Spleen (tissue), 11 donors: ENCODE data around the gene LYZL1. TPM values are rescaled to one million over a fixed set of nuclear protein-coding genes. Genes with fewer than 3 reads are reported as not detected.
"Not testable (repeated sequence)": the region's sequence is repeated elsewhere in the genome, so short reads cannot be mapped to it uniquely, and the experiment has no call there.

Experiments
- DNase-seq: peaks from one replicate; pipeline ENCODE4 v3.0.0-alpha.2; 2020
- H3K27ac ChIP-seq, 8 donors: fragments of 200-600 bp; sonication (generic) in 7 of 8; 1 replicate in 4 of 8; 2 replicates in 4 of 8; pipeline versions ENCODE4 v1.5.0 to v1.8.0; 2016 to 2021; ENCODE audit warnings: inconsistent platforms in 4 of 8, mild to moderate bottlenecking in 4 of 8, moderate library complexity in 1 of 8
- H3K27me3 ChIP-seq, 7 donors: fragments of 200-600 bp; sonication (generic) in 6 of 7; replicated peaks in 1 of 7; 1 replicate in 4 of 7; 2 replicates in 3 of 7; pipeline versions ENCODE4 v1.5.0 to v1.8.0; 2016 to 2021; ENCODE audit warnings: inconsistent platforms in 3 of 7, mild to moderate bottlenecking in 1 of 7
- H3K36me3 ChIP-seq, 6 donors: fragments of 200-600 bp; sonication (generic) in 5 of 6; 1 replicate in 4 of 6; 2 replicates in 2 of 6; pipeline versions ENCODE4 v1.5.0 to v1.8.0; 2016 to 2021; ENCODE audit warnings: inconsistent platforms in 2 of 6
- H3K4me1 ChIP-seq, 6 donors: fragments of 200-600 bp; sonication (generic) in 5 of 6; 1 replicate in 3 of 6; 2 replicates in 3 of 6; pipeline versions ENCODE4 v1.5.0 to v1.8.0; 2016 to 2021; ENCODE audit warnings: inconsistent platforms in 3 of 6
- H3K4me3 ChIP-seq, 8 donors: fragments of 200-600 bp; sonication (generic) in 7 of 8; 1 replicate in 4 of 8; 2 replicates in 4 of 8; pipeline versions ENCODE4 v1.5.0 to v1.8.0; 2016 to 2021; ENCODE audit warnings: inconsistent platforms in 4 of 8, mild to moderate bottlenecking in 4 of 8, moderate library complexity in 2 of 8
- H3K9me3 ChIP-seq, 8 donors: fragments of 200-600 bp; sonication (generic) in 7 of 8; 1 replicate in 4 of 8; 2 replicates in 4 of 8; pipeline versions ENCODE4 v1.5.0 to v1.8.0; 2016 to 2021; ENCODE audit warnings: inconsistent platforms in 4 of 8
- CTCF ChIP-seq, 11 experiments: fragments of 200-600 bp in 7 of 11; fragments of 450-650 bp in 4 of 11; sonication (generic) in 4 of 11; IDR thresholded peaks in 8 of 11; conservative IDR thresholded peaks in 3 of 11; 1 replicate in 7 of 11; 2 replicates in 4 of 11; pipeline versions ENCODE4 v1.4.0 to v1.8.0; 2016 to 2021; ENCODE audit warnings: antibody characterized with exemption in 11 of 11, inconsistent platforms in 4 of 11, mild to moderate bottlenecking in 1 of 11
- POLR2A ChIP-seq, 3 donors: fragments of 450-650 bp; IDR thresholded peaks; one replicate each; pipeline ENCODE4 v1.5.1; 2017; ENCODE audit warnings: antibody characterized with exemption in 3 of 3, mild to moderate bottlenecking in 1 of 3
- POLR2AphosphoS5 ChIP-seq, 3 donors: sonication (generic); formaldehyde crosslinking; IDR thresholded peaks; one replicate each; pipeline ENCODE4 v1.5.1; 2017; ENCODE audit warnings: antibody characterized with exemption in 3 of 3
- WGBS, 5 donors: extraction: QIAGEN DNeasy Blood & Tissue Kit in 3 of 5; methylation state at CpG; one replicate each; pipeline versions ENCODE4 v1.1.5 to v1.1.7; 2013 to 2018; 5-methylcytosine and 5-hydroxymethylcytosine counted together
- intact Hi-C: fragments of 100-400 bp; cut with DNase I; formaldehyde crosslinking; loops from one replicate; pipeline ENCODE4 v1.15.0; 2023; ENCODE audit warnings: low total_unique reads
- polyA plus RNA-seq, 3 donors: library from polyadenylated mRNA; stranded (reverse); fragments of 200-250 nt; gene quantifications; one replicate each; pipeline ENCODE4 v1.2.1, GENCODE V29; 2013
- total RNA-seq, 7 donors: library from RNA; depleted of rRNA in 3 of 7; stranded (reverse); fragments of >200 nt in 3 of 7; fragmentation: NEBNext Ultra II Directional in 4 of 7; extraction: Animal tissue kit (Norgen Biotek cat#: 25700) in 4 of 7; gene quantifications; one replicate each; pipeline versions ENCODE4 v1.1.0 to v1.2.1, GENCODE V29; 2016 to 2021
- donor health status: healthy with polysubstance abuse.
- donor health status: DM: no; HTN: no; CAD: no; lungs with moderate emphysema.
- donor health status: DM: no; HTN: no; CAD: no.
- donor health status: Bipolar disorder and iron deficiency.
- donor health status: healthy.
- donor health status: DM: no; HTN: no; CAD: no.
- donor health status: DM: yes; HTN: yes; CAD: no.

Gene LYZL1
- total and polyA plus RNA-seq, 10 donors, result not detected

GRCh38 chr10:29319205-29319781 is 30.4 kb downstream of the LYZL1 start:
- DNase-seq, result no peak
- Histone ChIP-seq H3K27ac (peak overlapping the region in 3 of 8 donors; percentile 14 to 30 (median 27)), H3K36me3 (no peaks in the 10 kb centered on the region), H3K27me3 (peaks cover 0 to 34% (median 0%) of the 10 kb centered on the region in 7 donors), H3K9me3 (no peaks in the 10 kb centered on the region), H3K4me1 (peaks cover 0 to 24% (median 1%) of the 10 kb centered on the region in 6 donors), H3K4me3 (no peak overlapping the region)
- 78 to 88% (median 80%) methylated on average over 13 of the region's 13 CpGs for WGBS, 5 donors
- intact Hi-C loops, result no loop called here
- TF ChIP-seq CTCF (IDR thresholded peaks at IDR 0.05 in 8 of 11, conservative IDR thresholded peaks at IDR 0.05 in 3 of 11) (no peak), POLR2A (IDR thresholded peaks at IDR 0.05) (no peak), POLR2AphosphoS5 (IDR thresholded peaks at IDR 0.05) (no peak)

- DNase-seq, H3K9me3 ChIP-seq, H3K4me3 ChIP-seq, H3K36me3 ChIP-seq, H3K27ac ChIP-seq, intact Hi-C loops: not testable (repeated sequence)
- Histone ChIP-seq H3K27me3 (peaks cover 0 to 28% (median 0%) of the 10 kb centered on the region in 7 donors), H3K4me1 (peaks cover 0 to 24% (median 1%) of the 10 kb centered on the region in 6 donors)
- 59 to 76% (median 63%) methylated on average over 5 of the region's 5 CpGs for WGBS, 5 donors
Observed at GRCh38 chr10:29320680-29321121, 31.8 kb downstream of the LYZL1 start.

- no peak overlapping the region for H3K4me3 ChIP-seq
- intact Hi-C loops, result no loop called here
- no peak for DNase-seq
- peaks cover 0 to 24% (median 1%) of the 10 kb centered on the region in 6 donors for H3K4me1 ChIP-seq
- WGBS, 5 donors, result 82 to 92% (median 89%) methylated on average over 8 of the region's 8 CpGs
- H3K36me3 ChIP-seq, result no peaks in the 10 kb centered on the region
- no peaks in the 10 kb centered on the region for H3K9me3 ChIP-seq
- no peak overlapping the region for H3K27ac ChIP-seq
- TF ChIP-seq CTCF (IDR thresholded peaks at IDR 0.05 in 8 of 11, conservative IDR thresholded peaks at IDR 0.05 in 3 of 11), result no peak
- no peak for TF ChIP-seq POLR2AphosphoS5 (IDR thresholded peaks at IDR 0.05)
- peaks cover 0 to 24% (median 0%) of the 10 kb centered on the region in 7 donors for H3K27me3 ChIP-seq
Observed at GRCh38 chr10:29321656-29322055, 32.8 kb downstream of the LYZL1 start.

GRCh38 chr10:29322918-29323317 is 34.0 kb downstream of the LYZL1 start:
- Histone ChIP-seq H3K36me3 (no peaks in the 10 kb centered on the region), H3K27ac (no peak overlapping the region), H3K4me1 (peaks cover 0 to 23% (median 1%) of the 10 kb centered on the region in 6 donors), H3K27me3 (peaks cover 0 to 24% (median 0%) of the 10 kb centered on the region in 7 donors), H3K9me3 (no peaks in the 10 kb centered on the region), H3K4me3 (no peak overlapping the region)
- intact Hi-C loops, result no loop called here
- TF ChIP-seq POLR2A (IDR thresholded peaks at IDR 0.05) (no peak), CTCF (IDR thresholded peaks at IDR 0.05 in 8 of 11, conservative IDR thresholded peaks at IDR 0.05 in 3 of 11) (no peak), POLR2AphosphoS5 (IDR thresholded peaks at IDR 0.05) (no peak)
- 64 to 78% (median 71%) methylated on average over 5 of the region's 5 CpGs for WGBS, 5 donors
- no peak for DNase-seq
